Left lobe of liver (tissue), 2 donors: ENCODE measurements around the gene PLD4. TPM values are rescaled to one million over a fixed set of nuclear protein-coding genes. Genes with fewer than 3 reads are reported as not detected.
"Not testable (repeated sequence)": the region's sequence is repeated elsewhere in the genome, so short reads cannot be mapped to it uniquely, and the experiment has no call there.

Experiments
- ATAC-seq: fragments of 200-7000 bp; cut with Tn5 transposase; one replicate; pipeline ENCODE4 v1.9.1; 2020; ENCODE audit warnings: mild to moderate bottlenecking, moderate library complexity
- DNase-seq: peaks from one replicate; pipeline ENCODE4 v3.0.0-alpha.2; 2020; ENCODE audit warnings: low spot score
- total RNA-seq: library from RNA; stranded (reverse); gene quantifications from one replicate; pipeline ENCODE4 v1.2.1, GENCODE V29; 2021
- donor health status: DM: no; HTN: no; CAD: no; lungs with moderate emphysema.
- donor health status: DM: no; HTN: yes; CAD: no.

PLD4 gene, protein sequence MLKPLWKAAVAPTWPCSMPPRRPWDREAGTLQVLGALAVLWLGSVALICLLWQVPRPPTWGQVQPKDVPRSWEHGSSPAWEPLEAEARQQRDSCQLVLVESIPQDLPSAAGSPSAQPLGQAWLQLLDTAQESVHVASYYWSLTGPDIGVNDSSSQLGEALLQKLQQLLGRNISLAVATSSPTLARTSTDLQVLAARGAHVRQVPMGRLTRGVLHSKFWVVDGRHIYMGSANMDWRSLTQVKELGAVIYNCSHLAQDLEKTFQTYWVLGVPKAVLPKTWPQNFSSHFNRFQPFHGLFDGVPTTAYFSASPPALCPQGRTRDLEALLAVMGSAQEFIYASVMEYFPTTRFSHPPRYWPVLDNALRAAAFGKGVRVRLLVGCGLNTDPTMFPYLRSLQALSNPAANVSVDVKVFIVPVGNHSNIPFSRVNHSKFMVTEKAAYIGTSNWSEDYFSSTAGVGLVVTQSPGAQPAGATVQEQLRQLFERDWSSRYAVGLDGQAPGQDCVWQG
- not detected for total RNA-seq

DNA sequence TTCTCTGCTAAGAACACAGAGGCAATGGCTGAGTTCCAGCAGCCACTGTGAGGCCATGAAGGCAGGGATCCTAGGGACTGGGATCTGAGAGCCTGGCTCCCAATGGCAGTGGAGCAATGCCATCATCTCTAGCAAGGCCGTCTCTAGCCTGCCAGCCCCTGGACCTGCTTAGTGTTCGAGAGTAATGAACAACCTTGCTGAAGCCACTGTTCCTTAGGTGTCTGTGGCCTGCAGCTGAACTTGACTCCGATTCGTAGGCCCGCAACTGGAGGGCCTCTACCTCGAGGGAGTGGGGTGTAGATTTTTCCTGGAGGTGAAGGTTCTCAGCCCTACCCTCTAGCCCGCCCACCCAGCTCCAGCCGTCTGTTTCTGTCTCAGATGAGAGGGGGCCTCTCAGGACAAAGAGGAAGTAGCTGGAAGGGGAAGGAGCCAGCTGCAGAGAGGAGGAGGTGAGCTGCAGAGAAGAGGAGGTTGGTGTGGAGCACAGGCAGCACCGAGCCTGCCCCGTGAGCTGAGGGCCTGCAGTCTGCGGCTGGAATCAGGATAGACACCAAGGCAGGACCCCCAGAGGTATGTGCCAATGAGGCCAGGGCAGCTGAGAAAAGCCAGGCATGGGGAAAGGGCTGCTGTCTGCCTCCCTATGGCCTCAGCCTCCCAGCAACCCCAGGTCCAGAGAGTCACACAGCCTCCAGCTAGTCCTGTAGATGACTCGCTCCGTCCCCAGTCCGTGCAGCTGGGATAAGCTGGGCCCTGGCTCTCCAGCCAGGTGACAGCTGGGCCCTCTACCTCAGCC, at the start of gene PLD4:
TSS of gene PLD4 (plus strand) at position 459 of the 793 bp plus-strand sequence. CDS start 2,262 bp downstream, outside the sequence.
- DNase-seq, result no peak
- no peak for ATAC-seq

DNA sequence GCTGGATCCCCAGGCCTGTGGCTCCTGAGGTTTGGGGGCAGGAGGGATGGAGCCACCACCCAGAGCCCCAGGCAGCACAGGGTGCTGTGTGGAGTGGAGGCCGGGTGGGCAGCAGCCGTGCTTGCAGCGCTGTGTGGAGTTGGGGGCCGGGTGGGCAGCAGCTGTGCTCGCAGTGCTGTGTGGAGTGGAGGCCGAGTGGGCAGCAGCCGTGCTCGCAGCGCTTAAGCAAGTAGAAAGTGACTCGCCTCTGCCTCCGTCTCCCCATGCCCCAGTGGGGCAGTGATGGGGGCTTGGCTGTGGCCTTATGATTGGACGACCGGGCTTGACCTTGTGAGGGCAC, 49.3 kb upstream of the PLD4 start:
- DNase-seq, result no peak

DNA sequence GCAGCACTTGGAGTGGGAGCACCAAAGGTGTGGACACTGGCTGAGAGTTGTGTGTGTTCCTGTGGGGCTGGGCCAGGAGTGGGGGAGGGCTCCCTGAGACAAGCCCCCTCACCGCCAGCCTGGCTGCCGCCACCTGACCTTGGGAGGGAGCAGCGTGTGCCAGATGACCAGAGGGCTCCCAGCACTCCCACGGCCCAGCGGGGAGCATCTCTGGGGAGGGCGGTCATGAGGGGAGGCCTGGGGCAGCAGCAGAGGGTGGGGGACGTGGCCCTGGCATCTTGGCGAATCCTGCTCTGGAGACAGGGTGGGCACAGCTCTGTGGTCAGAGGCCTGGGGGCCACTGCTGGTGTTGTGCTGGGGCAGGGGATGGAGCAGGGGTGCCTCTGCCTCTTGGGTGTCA, 48.9 kb upstream of the PLD4 start:
- no peak for ATAC-seq
- DNase-seq, result no peak

More for the DNA sequence above, 49.3 kb upstream of the PLD4 start:
- no peak for ATAC-seq

DNA sequence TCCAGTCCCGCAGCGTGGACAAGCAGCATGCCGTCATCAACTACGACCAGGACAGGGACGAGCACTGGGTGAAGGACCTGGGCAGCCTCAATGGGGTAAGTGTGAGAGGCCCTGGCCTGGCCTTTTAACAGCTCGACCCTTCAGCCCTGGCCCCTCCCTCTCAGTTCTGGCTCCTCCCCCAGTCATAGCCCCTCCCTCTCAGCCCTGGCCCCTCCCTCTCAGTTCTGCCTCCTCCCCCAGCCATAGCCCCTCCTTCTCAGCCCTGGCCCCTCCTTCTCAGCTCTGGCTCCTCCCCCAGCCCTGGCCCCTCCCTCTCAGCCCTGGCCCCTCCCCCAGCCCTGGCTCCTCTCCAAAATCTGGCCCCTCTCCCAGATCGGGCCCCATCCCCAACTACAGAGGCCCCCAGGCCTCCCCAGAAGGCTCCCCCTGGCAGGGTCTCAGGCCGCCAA, 48.4 kb upstream of the PLD4 start:
- no peak for DNase-seq
- ATAC-seq, result peak; percentile 45

DNA sequence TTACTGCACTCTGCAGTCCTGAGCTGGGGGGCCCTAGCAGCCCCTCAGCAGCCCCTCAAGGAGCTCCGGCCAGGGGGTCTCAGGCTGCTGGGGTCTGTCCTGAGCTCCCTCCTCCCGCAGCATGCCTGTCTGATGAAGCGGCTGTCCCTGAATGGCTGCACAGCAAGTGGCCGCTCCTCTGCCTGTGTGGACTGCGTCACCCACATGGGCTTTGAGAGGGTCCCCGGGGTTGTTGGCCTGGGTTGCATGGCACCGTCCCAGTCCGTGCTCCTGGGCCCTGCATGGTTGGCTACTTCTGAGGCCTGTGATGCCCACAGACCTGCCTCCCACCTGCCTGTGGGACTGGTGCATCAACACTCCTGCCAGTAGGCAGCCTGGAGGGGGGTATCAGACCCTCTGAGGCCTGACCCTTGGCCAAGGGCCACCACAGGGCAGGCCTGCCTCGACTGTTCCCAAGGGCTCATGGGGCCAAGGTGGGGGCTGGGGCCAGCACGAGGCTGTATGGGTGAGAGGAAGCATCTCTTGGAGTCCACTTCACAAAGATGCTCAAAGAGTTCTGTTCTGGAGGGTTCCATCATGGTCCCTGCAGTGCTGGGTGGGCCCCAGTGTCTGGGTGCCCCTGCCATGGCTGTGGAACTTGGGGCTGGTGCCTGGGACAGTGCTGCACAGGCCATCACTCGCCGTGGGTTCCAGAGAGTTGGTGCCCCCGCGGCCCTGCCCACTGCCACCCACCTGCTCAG, 47.4 kb upstream of the PLD4 start:
- DNase-seq, result no peak

DNA sequence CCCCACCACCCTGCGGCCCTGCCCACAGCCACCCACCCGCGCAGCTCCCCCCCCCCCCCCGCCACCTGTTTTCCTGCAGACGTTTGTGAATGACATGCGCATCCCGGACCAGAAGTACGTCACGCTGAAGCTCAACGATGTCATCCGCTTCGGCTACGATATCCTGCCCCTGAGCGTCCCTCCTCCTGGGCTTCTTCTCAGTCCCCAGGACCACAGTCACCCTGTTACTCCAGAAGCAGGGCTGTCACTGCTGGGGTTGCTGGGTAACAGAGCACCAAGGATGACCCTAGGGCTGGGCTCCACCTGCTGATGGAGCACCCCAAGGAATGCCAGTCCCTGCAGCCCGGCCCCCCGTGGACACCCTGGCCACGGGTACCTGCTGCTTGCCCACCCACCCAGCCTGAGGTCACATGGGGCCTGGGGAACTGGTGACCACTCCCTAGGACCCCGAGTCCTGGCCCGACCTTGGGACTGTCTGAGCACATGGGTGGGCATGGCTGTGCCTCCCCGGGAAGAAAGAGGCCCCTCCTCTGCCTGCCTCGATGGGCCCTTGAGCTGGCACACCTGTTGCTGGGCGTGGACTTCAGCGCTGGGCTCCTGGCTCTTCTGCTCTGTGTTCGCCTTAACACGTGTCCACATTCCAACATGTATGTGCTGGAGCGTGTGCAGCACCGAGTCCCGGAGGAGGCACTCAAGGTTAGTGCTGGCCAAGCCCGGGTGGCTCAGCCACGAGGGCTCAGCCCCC, 46.7 kb upstream of the PLD4 start:
- ATAC-seq, result no peak

More for the DNA sequence above, 47.4 kb upstream of the PLD4 start:
- no peak for ATAC-seq

DNA sequence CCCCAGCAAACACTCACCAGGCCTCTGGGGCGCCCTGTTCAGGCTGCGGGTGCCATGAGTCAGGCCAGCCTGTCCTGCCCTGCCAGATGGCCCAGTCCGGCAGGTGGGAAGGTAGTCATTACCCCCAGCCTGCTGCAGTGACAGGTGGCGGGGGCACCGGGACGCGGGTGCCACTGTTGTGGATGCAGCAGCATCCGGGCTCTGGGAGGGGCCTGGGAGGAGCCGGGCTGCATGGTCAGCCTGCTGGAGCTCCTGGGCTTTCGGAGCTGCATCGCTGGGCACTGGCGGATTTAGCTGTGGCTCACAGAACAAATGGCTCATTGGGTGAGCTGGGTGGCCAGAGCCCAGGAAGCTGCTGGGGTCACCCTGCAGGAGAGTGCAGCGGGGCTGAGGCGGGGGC, 46.1 kb upstream of the PLD4 start:
- ATAC-seq, result no peak
- DNase-seq, result no peak

More for the DNA sequence above, 46.7 kb upstream of the PLD4 start:
- DNase-seq, result no peak

DNA sequence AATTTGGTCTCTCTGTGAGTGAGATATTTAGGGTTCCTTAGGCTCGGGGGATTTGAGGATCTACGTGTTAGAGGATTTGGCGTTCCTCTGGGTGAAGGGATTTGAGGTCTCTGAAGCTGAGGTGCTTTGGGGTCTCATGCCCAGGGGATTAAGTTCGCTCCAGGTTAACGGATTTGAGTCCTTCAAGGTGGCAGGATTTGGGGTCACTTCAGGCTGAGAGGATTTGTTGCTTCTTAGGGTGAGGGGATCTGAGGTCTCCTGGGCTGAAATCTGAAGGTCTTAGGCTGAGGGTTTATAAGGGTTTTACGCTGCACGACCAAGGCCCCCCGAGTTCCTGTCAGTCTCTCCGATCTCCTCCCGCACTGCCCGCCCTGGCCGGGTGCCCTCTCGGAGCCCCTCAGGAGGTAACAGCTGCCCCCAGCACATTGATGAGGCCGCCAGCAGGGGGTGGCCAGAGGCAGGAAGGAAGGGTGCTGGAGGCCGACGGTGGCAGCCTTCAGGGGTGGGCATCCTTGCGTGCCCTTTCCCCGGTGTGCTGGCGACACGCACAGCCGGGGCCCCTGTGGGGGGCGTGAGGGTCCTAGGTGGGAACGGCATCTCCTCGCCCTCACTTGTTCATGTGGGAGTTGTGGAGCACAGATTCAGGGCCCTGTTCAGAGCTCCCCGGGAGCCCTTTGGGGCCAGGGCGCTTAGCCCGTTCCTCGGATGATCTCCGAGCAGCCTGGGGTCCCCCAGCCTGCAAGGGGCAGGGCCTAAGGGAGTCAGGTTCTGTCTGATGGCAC, 45.3 kb upstream of the PLD4 start:
- DNase-seq (no peak), ATAC-seq (no peak)

DNA sequence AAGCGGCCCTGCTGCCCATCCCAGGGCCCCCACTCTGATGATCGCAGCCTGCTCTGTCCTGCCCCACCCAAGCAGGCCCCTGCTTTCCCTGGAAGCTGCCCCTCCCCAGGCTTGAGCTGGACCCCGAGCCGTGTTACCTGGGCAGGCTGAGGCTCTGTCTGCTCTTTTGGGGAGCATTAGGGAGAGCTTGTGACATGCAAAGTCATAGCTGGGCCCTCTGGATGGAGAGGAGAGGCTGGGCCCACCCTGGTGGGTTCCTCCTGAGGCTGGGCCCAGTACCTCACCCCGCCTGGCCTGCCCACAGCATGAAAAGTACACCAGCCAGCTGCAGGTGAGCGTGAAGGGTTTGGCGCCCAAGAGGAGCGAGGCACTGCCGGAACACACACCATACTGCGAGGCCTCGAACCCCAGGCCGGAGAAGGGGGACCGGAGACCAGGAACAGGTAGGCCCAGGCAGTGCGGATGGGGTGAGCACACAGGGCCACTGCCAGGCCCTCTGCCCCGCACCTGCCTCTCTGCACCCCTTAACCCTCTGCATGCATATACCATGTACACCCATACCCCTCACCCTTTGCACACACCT, 44.6 kb upstream of the PLD4 start:
- no peak for DNase-seq
- ATAC-seq, result no peak

DNA sequence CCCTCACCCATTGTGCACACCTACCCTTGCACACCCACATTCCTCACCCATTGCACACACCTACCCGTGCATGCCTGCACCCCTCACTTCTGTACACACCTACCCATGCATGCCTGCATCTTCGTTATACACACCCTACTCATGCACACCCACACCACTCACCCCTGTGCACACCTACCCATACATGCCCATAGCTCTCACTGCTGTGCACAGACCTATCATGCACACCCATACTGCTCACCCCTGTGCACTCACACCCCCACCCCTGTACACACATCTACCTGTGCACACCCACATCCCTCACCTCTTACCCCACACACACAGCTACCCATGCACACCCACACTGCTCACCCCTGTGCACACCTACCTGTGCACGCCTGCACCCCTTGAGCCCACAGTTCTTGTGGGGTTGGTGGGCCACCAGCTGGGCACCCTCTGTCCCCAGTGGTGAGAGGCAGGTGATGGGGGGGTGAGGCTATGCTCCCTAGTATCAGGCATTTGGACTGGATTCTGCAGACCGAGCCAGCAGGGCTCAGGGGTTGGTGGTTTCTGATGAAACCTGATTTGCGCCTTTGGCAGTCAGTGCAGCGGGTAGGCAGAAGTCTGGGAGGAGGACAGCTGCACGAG, 44.0 kb upstream of the PLD4 start:
- DNase-seq (no peak), ATAC-seq (no peak)

DNA sequence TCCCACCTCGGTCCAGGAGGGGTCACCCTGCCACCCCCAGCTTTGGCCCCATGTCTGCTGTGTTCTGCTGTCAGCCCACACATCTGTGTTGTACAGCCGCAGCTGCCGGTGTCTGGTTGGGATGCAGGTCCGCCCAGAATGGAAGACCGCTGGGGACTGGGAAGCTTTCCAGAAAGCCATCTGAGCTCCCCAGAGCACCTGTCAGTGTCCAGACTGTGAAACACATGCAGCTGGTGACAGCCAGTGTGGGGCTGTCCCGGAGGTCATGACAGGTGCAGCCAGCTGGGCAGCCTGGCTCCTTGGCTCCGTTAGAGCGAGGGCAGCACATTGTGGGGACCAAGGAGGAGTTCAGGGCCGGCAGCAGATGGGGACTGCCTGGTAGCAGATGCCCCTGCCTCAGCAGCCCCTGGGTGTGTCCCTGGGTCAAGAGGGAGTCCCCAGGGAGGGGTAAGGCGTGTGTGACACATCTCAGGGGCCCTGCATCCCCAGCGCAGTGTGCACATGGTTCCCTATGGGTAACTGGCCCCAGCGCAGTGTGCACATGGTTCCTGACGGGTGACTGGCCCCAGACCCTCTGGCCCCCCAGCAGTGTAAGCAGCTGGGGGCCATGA, 43.2 kb upstream of the PLD4 start:
- DNase-seq, result no peak

DNA sequence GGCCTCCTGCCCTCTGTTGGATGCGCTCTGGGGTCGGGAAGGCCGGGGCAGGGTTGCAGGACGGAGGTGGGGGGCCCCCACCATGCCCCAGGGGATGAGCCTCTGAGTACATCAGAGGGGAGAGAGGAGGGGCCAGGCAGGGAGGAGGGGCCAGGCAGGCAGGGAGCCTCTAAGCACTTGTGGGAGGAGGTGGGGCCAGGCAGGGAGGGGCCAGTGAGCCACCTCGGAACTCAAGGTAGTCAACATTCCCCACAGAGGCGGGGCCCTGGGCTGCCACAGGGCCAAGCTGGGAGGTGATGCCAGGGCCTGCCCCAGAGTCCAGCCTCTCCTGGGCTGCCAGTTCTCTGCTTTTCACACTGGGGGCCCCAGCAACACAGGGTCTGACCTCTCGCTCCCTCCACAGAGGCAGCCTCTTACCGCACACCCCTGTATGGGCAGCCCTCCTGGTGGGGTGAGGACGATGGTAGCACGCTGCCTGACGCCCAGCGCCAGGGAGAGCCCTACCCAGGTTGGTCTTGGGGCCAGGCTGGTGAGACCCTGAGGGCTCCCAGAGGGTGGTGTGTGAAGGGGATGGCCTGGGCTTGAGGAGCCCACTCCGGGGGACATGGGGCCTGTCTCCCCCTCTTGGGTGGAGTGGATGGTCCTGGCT, 42.2 kb upstream of the PLD4 start:
- ATAC-seq, result peak; percentile 44

More for the DNA sequence above, 43.2 kb upstream of the PLD4 start:
- ATAC-seq, result no peak

DNA sequence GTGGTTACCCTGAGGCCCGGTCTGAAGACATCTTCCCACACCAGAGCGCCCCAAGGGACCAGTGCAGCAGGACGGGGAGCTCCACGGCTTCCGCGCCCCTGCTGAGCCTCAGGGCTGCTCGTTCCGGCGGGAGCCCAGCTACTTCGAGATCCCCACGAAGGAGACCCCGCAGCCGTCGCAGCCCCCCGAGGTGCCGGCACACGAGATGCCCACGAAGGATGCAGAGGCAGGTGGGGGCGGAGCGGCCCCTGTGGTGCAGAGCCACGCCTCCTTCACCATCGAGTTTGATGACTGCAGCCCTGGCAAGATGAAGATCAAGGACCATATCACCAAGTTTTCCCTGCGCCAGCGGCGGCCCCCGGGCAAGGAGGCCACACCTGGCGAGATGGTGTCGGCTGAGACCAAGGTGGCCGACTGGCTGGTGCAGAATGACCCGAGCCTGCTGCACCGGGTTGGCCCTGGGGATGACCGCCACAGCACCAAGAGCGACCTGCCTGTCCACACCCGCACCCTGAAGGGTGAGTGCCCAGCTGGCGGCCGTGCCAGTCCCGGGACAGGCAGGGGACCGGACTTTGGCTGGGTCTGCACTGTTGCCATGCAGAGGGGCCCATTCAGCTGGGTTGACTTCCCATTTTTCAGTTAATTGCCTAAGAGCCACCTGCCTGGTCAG, 41.6 kb upstream of the PLD4 start:
- ATAC-seq (no peak), DNase-seq (no peak)

More for the DNA sequence above, 42.2 kb upstream of the PLD4 start:
- no peak for DNase-seq

DNA sequence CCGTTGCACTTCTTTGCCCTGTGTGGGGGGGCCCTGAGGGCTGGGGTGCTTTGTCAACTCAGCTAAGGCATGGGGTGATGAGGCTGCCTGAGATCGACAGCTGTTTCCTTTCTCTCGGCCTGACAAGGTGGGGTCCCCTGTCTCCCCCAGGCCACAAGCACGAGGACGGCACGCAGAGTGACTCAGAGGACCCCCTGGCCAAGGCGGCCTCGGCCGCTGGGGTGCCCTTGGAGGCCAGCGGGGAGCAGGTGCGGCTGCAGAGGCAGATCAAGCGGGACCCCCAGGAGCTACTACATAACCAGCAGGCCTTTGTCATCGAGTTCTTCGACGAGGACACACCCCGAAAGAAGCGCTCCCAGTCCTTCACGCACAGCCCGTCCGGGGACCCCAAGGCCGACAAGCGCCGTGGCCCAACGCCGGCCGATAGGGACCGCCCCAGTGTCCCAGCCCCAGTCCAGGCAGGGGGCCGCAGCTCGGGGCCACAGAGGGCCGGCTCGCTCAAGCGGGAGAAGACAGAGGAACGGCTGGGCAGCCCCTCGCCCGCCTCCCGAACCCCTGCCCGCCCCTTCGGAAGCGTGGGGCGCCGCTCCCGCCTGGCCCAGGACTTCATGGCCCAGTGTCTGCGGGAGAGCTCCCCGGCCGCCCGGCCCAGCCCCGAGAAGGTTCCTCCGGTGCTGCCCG, 40.9 kb upstream of the PLD4 start:
- no peak for DNase-seq

DNA sequence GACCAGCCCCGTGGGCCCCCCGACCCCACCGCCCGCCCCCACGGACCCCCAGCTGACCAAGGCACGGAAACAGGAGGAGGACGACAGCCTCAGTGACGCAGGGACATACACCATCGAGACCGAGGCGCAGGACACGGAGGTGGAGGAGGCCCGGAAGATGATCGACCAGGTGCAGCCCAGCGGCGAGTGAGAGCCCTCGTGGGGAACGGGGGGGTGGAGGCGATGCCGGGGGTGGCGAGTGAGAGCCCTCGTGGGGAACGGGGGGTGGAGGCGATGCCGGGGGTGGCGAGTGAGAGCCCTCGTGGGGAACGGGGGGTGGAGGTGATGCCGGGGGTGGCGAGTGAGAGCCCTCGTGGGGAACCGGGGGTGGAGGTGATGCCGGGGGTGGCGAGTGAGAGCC, 40.3 kb upstream of the PLD4 start:
- DNase-seq, result not testable (repeated sequence)

More for the DNA sequence above, 40.9 kb upstream of the PLD4 start:
- no peak for ATAC-seq

More for the DNA sequence above, 40.3 kb upstream of the PLD4 start:
- ATAC-seq, result not testable (repeated sequence)
